OCI-LY3 (cell line): ENCODE data around the gene SLC16A5.

Experiments
- H2AFZ ChIP-seq: fragments of 200-600, 300-600 bp; shearing (Covaris generic); 2 replicates; pipeline ENCODE4 v1.6.0; 2014; ENCODE audit warnings: antibody characterized with exemption, low read depth, low read length
- H3K27ac ChIP-seq: fragments of 200-600, 300-600 bp; sonication (generic); 2 replicates; pipeline ENCODE4 v1.5.1; 2014; ENCODE audit warnings: mild to moderate bottlenecking, low read length, moderate library complexity, mixed read lengths
- H3K27me3 ChIP-seq: fragments of 200-600, 300-600 bp; sonication (generic); 2 replicates; pipeline ENCODE4 v1.6.1; 2014; ENCODE audit warnings: low read depth, low read length, mixed read lengths
- H3K36me3 ChIP-seq: fragments of 200-600, 300-600 bp; sonication (generic); replicated peaks from 2 replicates; pipeline ENCODE3; 2014; ENCODE audit warnings: low read depth, low read length, mixed read lengths
- H3K4me1 ChIP-seq: fragments of 300-600, 200-600 bp; sonication (generic); 2 replicates; pipeline ENCODE4 v1.6.1; 2014; ENCODE audit warnings: low read length, mixed read lengths
- H3K4me2 ChIP-seq: fragments of 200-600, 300-600 bp; sonication (generic); 2 replicates; pipeline ENCODE4 v1.6.1; 2014; ENCODE audit warnings: low read length, mixed read lengths
- H3K4me3 ChIP-seq: fragments of 300-600, 200-600 bp; sonication (generic); 2 replicates; pipeline ENCODE4 v1.5.1; 2014; ENCODE audit warnings: antibody characterized with exemption, mild to moderate bottlenecking, low read length, moderate library complexity
- H3K79me2 ChIP-seq: fragments of 300-600, 200-600 bp; shearing (Covaris generic); 2 replicates; pipeline ENCODE4 v1.6.1; 2014; ENCODE audit warnings: mild to moderate bottlenecking, low read length, mixed read lengths
- H3K9ac ChIP-seq: fragments of 300-600, 200-600 bp; shearing (Covaris generic); 2 replicates; pipeline ENCODE4 v1.6.0; 2014; ENCODE audit warnings: mild to moderate bottlenecking, low read length, moderate library complexity
- H3K9me3 ChIP-seq: fragments of 200-600, 300-600 bp; shearing (Covaris generic); 2 replicates; pipeline ENCODE4 v1.6.1; 2014; ENCODE audit warnings: low read length, mixed read lengths; ENCODE audit not compliant: insufficient read depth
- H4K20me1 ChIP-seq: fragments of 200-600, 300-600 bp; sonication (generic); 2 replicates; pipeline ENCODE4 v1.6.1; 2016; ENCODE audit warnings: low read length, mixed read lengths; ENCODE audit not compliant: insufficient read depth
- CTCF ChIP-seq: fragments of 200-600, 300-600 bp; sonication (generic); IDR thresholded peaks from 2 replicates; pipeline ENCODE4 v1.5.1; 2014; ENCODE audit warnings: antibody characterized with exemption, low read length, low read depth
- EZH2phosphoT487 ChIP-seq: fragments of 200-600 bp; shearing (Covaris generic); IDR thresholded peaks from 2 replicates; pipeline ENCODE4 v1.6.1; 2018; ENCODE audit warnings: antibody characterized with exemption, mixed run types, low read depth

Gene SLC16A5

GRCh38 chr17:75096082-75096625, 8.4 kb downstream of the SLC16A5 start:
- H3K4me3 ChIP-seq: no peak overlapping the region
- H2AFZ ChIP-seq: no peak overlapping the region
- H3K27ac ChIP-seq: no peak overlapping the region
- H3K9ac ChIP-seq: no peak overlapping the region
- TF ChIP-seq EZH2phosphoT487 (no peak), CTCF (no peak)
- peaks cover 5% of the 10 kb centered on the region for H3K4me1 ChIP-seq
- no peaks in the 10 kb centered on the region for H3K36me3 ChIP-seq
- H3K9me3 ChIP-seq: no peaks in the 10 kb centered on the region
- H3K4me2 ChIP-seq: no peak overlapping the region
- H3K79me2 ChIP-seq: no peaks in the 10 kb centered on the region
- H3K27me3 ChIP-seq: no peaks in the 10 kb centered on the region
- no peaks in the 10 kb centered on the region for H4K20me1 ChIP-seq

GRCh38 chr17:75097865-75098264, 10.1 kb downstream of the SLC16A5 start:
- Histone ChIP-seq H3K4me1 (peaks cover 19% of the 10 kb centered on the region), H4K20me1 (no peaks in the 10 kb centered on the region)

GRCh38 chr17:75098861-75099260, 11.1 kb downstream of the SLC16A5 start:
- H3K27me3 ChIP-seq: no peaks in the 10 kb centered on the region
- no peaks in the 10 kb centered on the region for H4K20me1 ChIP-seq
- TF ChIP-seq CTCF: no peak
- TF ChIP-seq EZH2phosphoT487: no peak
- H3K4me3 ChIP-seq: no peak overlapping the region
- H3K27ac ChIP-seq: no peak overlapping the region
- H3K4me1 ChIP-seq: peaks cover 19% of the 10 kb centered on the region
- no peaks in the 10 kb centered on the region for H3K79me2 ChIP-seq
- no peak overlapping the region for H3K9ac ChIP-seq
- no peaks in the 10 kb centered on the region for H3K36me3 ChIP-seq
- no peak overlapping the region for H3K4me2 ChIP-seq
- no peaks in the 10 kb centered on the region for H3K9me3 ChIP-seq
- no peak overlapping the region for H2AFZ ChIP-seq

More at GRCh38 chr17:75097865-75098264, 10.1 kb downstream of the SLC16A5 start:
- H3K27ac ChIP-seq: no peak overlapping the region
- TF ChIP-seq EZH2phosphoT487 (no peak), CTCF (no peak)
- H3K79me2 ChIP-seq: no peaks in the 10 kb centered on the region
- H3K27me3 ChIP-seq: no peaks in the 10 kb centered on the region
- no peak overlapping the region for H3K4me3 ChIP-seq
- H3K9ac ChIP-seq: no peak overlapping the region
- H3K4me2 ChIP-seq: no peak overlapping the region
- H3K36me3 ChIP-seq: no peaks in the 10 kb centered on the region
- no peak overlapping the region for H2AFZ ChIP-seq
- no peaks in the 10 kb centered on the region for H3K9me3 ChIP-seq

GRCh38 chr17:75099881-75100595, 12.3 kb downstream of the SLC16A5 start:
- peaks cover 19% of the 10 kb centered on the region for H3K4me1 ChIP-seq
- H3K9ac ChIP-seq: no peak overlapping the region
- TF ChIP-seq CTCF (no peak), EZH2phosphoT487 (no peak)
- no peaks in the 10 kb centered on the region for H3K9me3 ChIP-seq
- no peak overlapping the region for H3K4me2 ChIP-seq
- no peak overlapping the region for H3K4me3 ChIP-seq
- no peaks in the 10 kb centered on the region for H3K79me2 ChIP-seq
- H2AFZ ChIP-seq: no peak overlapping the region
- no peak overlapping the region for H3K27ac ChIP-seq
- H3K36me3 ChIP-seq: no peaks in the 10 kb centered on the region
- no peaks in the 10 kb centered on the region for H3K27me3 ChIP-seq
- H4K20me1 ChIP-seq: no peaks in the 10 kb centered on the region
